ENCODE measurements around the gene RPN2. TPM values are rescaled to one million over a fixed set of nuclear protein-coding genes. Genes with fewer than 3 reads are reported as not detected.

The RPN2 gene
- total RNA-seq, 1 donor from 2014 or later, result 185 TPM

GRCh38 chr20:37193226-37193625 lies 14.1 kb downstream of the RPN2 start:
- DNase-seq, result no peak
- intact Hi-C loops (cut with DNase I), result loop anchor here (10.0 kb wide), 1 partner anchor 342 kb away; no protein-coding TSS in a partner anchor
- Histone ChIP-seq H3K27ac (no peak overlapping the region), H3K27me3 (no peaks in the 10 kb centered on the region), H3K36me3 (peaks cover 16% of the 10 kb centered on the region), H3K9me3 (no peaks in the 10 kb centered on the region), H3K4me1 (peaks cover 33% of the 10 kb centered on the region), H3K4me3 (no peak overlapping the region)
- TF ChIP-seq CTCF (IDR thresholded peaks at IDR 0.05), result no peak
- no peak for ATAC-seq

DNA sequence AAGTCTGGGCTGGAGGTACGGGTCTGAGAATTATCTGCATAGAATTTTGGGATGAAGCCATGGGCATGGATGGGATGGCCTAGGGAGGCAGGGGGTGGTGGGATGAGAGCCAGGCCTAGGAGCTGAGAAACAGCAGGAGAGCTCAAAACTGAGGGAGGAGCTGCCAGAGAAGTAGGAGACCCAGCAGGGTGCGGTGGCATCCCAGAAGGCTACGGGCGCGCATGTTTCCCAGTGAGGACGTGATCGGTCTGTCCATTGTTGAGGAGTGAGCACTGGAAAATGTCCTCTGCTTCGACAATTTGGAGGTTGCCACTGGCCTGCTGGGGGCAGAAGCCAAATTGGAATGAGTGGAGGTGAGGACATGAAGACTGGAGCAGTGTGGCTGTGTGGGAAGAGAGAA lies 14.7 kb downstream of the RPN2 start:
- Histone ChIP-seq H3K36me3 (peaks cover 21% of the 10 kb centered on the region), H3K9me3 (no peaks in the 10 kb centered on the region), H3K4me1 (peaks cover 33% of the 10 kb centered on the region), H3K27me3 (no peaks in the 10 kb centered on the region), H3K27ac (no peak overlapping the region), H3K4me3 (no peak overlapping the region)
- no peak for ATAC-seq
- TF ChIP-seq CTCF (IDR thresholded peaks at IDR 0.05), result no peak
- intact Hi-C loops (cut with DNase I), result loop anchor here (10.0 kb wide), 1 partner anchor 341 kb away; no protein-coding TSS in a partner anchor
- no peak for DNase-seq

GRCh38 chr20:37194621-37195417 lies 15.7 kb downstream of the RPN2 start:
- TF ChIP-seq CTCF (IDR thresholded peaks at IDR 0.05), result no peak
- DNase-seq (no peak), ATAC-seq (no peak)
- H3K27ac ChIP-seq, result no peak overlapping the region
- intact Hi-C loops (cut with DNase I), result loop anchor here (10.0 kb wide), 1 partner anchor 340 kb away; no protein-coding TSS in a partner anchor
- H3K4me1 ChIP-seq, result peaks cover 33% of the 10 kb centered on the region
- no peaks in the 10 kb centered on the region for H3K9me3 ChIP-seq
- no peaks in the 10 kb centered on the region for H3K27me3 ChIP-seq
- peaks cover 28% of the 10 kb centered on the region for H3K36me3 ChIP-seq
- H3K4me3 ChIP-seq, result no peak overlapping the region

DNA sequence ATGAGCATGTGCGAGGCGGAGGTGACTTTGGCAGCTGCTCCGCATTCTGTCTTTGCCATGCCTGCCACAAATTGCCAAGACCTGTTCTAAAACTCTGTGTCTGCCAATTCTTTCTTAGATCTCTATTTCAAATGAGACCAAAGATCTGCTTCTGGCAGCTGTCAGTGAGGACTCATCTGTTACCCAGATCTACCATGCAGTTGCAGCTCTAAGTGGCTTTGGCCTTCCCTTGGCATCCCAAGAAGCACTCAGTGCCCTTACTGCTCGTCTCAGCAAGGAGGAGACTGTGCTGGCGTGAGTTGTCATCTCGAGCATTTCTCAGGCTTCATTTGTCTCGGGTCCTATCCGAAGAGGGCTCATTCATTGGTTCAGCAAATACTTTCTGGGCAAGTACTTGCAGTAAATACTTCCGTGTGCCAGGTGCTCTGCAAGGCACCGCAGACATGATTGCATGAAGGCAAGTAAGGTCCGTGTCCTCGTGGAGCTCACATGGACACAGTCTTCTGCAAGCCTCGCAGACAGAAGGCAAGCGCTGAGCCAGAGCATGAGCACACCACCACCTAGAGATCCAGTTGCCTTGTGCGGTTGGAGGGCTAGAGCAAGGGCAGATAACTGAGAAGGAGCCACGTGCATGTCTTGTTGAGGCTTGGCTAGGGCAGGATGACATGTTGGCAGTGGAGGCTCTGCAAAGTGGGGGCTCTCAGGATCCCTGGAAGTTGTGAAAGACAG lies 20.0 kb downstream of the RPN2 start:
- no peak overlapping the region for H3K4me3 ChIP-seq
- DNase-seq (no peak), ATAC-seq (peak; percentile 30)
- peaks cover 63% of the 10 kb centered on the region for H3K36me3 ChIP-seq
- no peaks in the 10 kb centered on the region for H3K9me3 ChIP-seq
- H3K27me3 ChIP-seq, result no peaks in the 10 kb centered on the region
- peaks cover 20% of the 10 kb centered on the region for H3K4me1 ChIP-seq
- no peak overlapping the region for H3K27ac ChIP-seq
- no peak for TF ChIP-seq CTCF (IDR thresholded peaks at IDR 0.05)
- intact Hi-C loops (cut with DNase I), result loop anchor here (10.0 kb wide), 1 partner anchor 336 kb away; no protein-coding TSS in a partner anchor

GRCh38 chr20:37200376-37200775 lies 21.2 kb downstream of the RPN2 start:
- H3K4me1 ChIP-seq, result peaks cover 10% of the 10 kb centered on the region
- no peak overlapping the region for H3K27ac ChIP-seq
- H3K27me3 ChIP-seq, result no peaks in the 10 kb centered on the region
- intact Hi-C loops (cut with DNase I), result no loop called here
- DNase-seq, result no peak
- TF ChIP-seq CTCF (IDR thresholded peaks at IDR 0.05), result no peak
- H3K36me3 ChIP-seq, result peaks cover 76% of the 10 kb centered on the region
- H3K4me3 ChIP-seq, result no peak overlapping the region
- ATAC-seq, result no peak
- H3K9me3 ChIP-seq, result no peaks in the 10 kb centered on the region
